Measurements from ENCODE around the gene COPA. TPM values are rescaled to one million over a fixed set of nuclear protein-coding genes. Genes with fewer than 3 reads are reported as not detected.
"Not testable (repeated sequence)": the region's sequence is repeated elsewhere in the genome, so short reads cannot be mapped to it uniquely, and the experiment has no call there.

The COPA gene
- total and polyA plus RNA-seq, 7 experiments from 2014 or later = 101 to 156 (median 118) TPM

GRCh38 chr1:160291248-160292220 is 51.5 kb downstream of the COPA start:
- Mint-ChIP-seq H3K27me3 (no peaks in the 10 kb centered on the region), H3K4me1 (peaks cover 2 to 7% (median 6%) of the 10 kb centered on the region in 7 donors), H3K27ac (peak overlapping the region; percentile 0 to 88 (median 40)), H3K36me3 (peaks cover 18 to 57% (median 28%) of the 10 kb centered on the region in 5 donors), H3K9me3 (no peaks in the 10 kb centered on the region), H3K4me3 (no peak overlapping the region)
- no peaks in the 10 kb centered on the region for H3K9me3 ChIP-seq (ENCODE audit: control insufficient read depth in 2 of 3, low read length in 3 of 3)
- H3K27ac ChIP-seq (ENCODE audit: low read depth, low read length) = no peak overlapping the region
- H3K27me3 ChIP-seq (ENCODE audit: control insufficient read depth in 2 of 2, insufficient read depth in 2 of 2, low read length in 2 of 2) = no peaks in the 10 kb centered on the region
- DNase-seq = peak; percentile 24 to 82 (median 74)
- H3K4me1 ChIP-seq (ENCODE audit: control insufficient read depth in 2 of 2, insufficient read depth in 2 of 2, low read length in 2 of 2) = peaks cover 0 to 3% of the 10 kb centered on the region in 2 donors
- H3K4me3 ChIP-seq (ENCODE audit: low read length) = no peak overlapping the region
- ChIA-PET CTCF (interaction anchor here (0.5 to 3.1 kb wide), 44 partner anchors 10 to 1135 kb away, joined by 3 to 47 read pairs (median 4); partner anchors contain the start of genes CASQ1, DCAF8 and IGSF8), POLR2A (interaction anchor here (0.8 to 4.1 kb wide), 12 partner anchors 8 to 315 kb away, joined by 3 to 33 read pairs (median 4); partner anchors contain the start of genes DCAF8 and IGSF8)
- peak; percentile 98 for ATAC-seq
- intact Hi-C loops (cut with micrococcal nuclease) = loop anchor here (1.0 to 2.0 kb wide), 8 partner anchors 30 to 316 kb away; no protein-coding TSS in a partner anchor
- H3K36me3 ChIP-seq (ENCODE audit: control insufficient read depth in 2 of 3, insufficient read depth in 3 of 3, low read length in 3 of 3) = peaks cover 31 to 73% (median 41%) of the 10 kb centered on the region in 3 experiments

GRCh38 chr1:160287769-160288168 is 55.3 kb downstream of the COPA start:
- not testable (repeated sequence) for H3K9me3 Mint-ChIP-seq; H3K9me3 ChIP-seq (ENCODE audit: control insufficient read depth in 2 of 3, low read length in 3 of 3); DNase-seq; H3K27ac Mint-ChIP-seq; H3K27ac ChIP-seq (ENCODE audit: low read depth, low read length); H3K4me3 ChIP-seq (ENCODE audit: low read length); H3K27me3 ChIP-seq (ENCODE audit: control insufficient read depth in 2 of 2, insufficient read depth in 2 of 2, low read length in 2 of 2); H3K4me3 Mint-ChIP-seq; H3K27me3 Mint-ChIP-seq; ATAC-seq
- POLR2A ChIA-PET = interaction anchor here (0.6 kb wide), 1 partner anchor 14 kb away, joined by 3 read pairs; no protein-coding TSS in a partner anchor
- peaks cover 11 to 19% of the 10 kb centered on the region in 2 donors for H3K4me1 ChIP-seq (ENCODE audit: control insufficient read depth in 2 of 2, insufficient read depth in 2 of 2, low read length in 2 of 2)
- intact Hi-C loops (cut with micrococcal nuclease) = loop anchor here in 1 of 2 donors (5.0 kb wide), 1 partner anchor 80 kb away; the partner anchor contains the start of gene PEA15
- Mint-ChIP-seq H3K36me3 (peaks cover 6 to 29% (median 14%) of the 10 kb centered on the region in 5 donors), H3K4me1 (peaks cover 18 to 40% (median 32%) of the 10 kb centered on the region in 7 donors)
- H3K36me3 ChIP-seq (ENCODE audit: control insufficient read depth in 2 of 3, insufficient read depth in 3 of 3, low read length in 3 of 3) = peaks cover 24 to 49% (median 25%) of the 10 kb centered on the region in 3 experiments
- CTCF ChIA-PET = interaction anchor here (0.9 to 2.6 kb wide), 4 partner anchors 35 to 202 kb away, joined by 3 to 9 read pairs (median 6); no protein-coding TSS in a partner anchor

- CTCF ChIA-PET = interaction anchor here (0.7 to 1.5 kb wide), 2 partner anchors 184 to 292 kb away, joined by 4 to 5 read pairs; no protein-coding TSS in a partner anchor
- peaks cover 13 to 50% (median 18%) of the 10 kb centered on the region in 3 experiments for H3K36me3 ChIP-seq (ENCODE audit: control insufficient read depth in 2 of 3, insufficient read depth in 3 of 3, low read length in 3 of 3)
- POLR2A ChIA-PET = interaction anchor here (0.7 to 6.7 kb wide), 8 partner anchors 10 to 1482 kb away, joined by 3 to 99 read pairs (median 7); partner anchors contain the start of genes DCAF8 and IGSF8
These were observed 57.5 kb downstream of the COPA start for GRCh38 chr1:160285506-160285905.

GRCh38 chr1:160284782-160285344 is 58.2 kb downstream of the COPA start, which contains the start of gene PEX19:
TSS of gene PEX19 (minus strand) at chr1:160285133. CDS start at chr1:160285124, 9 bp downstream.
- no peaks in the 10 kb centered on the region for H3K27me3 Mint-ChIP-seq
- DNase-seq (peak; percentile 85 to 95 (median 92)), ATAC-seq (peak; percentile 100)
- H3K4me1 ChIP-seq (ENCODE audit: control insufficient read depth in 2 of 2, insufficient read depth in 2 of 2, low read length in 2 of 2) = peaks cover 11 to 16% of the 10 kb centered on the region in 2 donors
- ChIA-PET CTCF (interaction anchor here (0.7 to 1.5 kb wide), 2 partner anchors 184 to 293 kb away, joined by 4 to 5 read pairs; no protein-coding TSS in a partner anchor), POLR2A (interaction anchor here (0.7 to 6.7 kb wide), 14 partner anchors 10 to 1482 kb away, joined by 3 to 99 read pairs (median 4); partner anchors contain the start of genes DCAF8 and IGSF8)
- peak within 1 kb of the TSS; percentile 89 for H3K27ac ChIP-seq (ENCODE audit: low read depth, low read length)
- peaks cover 13 to 50% (median 21%) of the 10 kb centered on the region in 3 experiments for H3K36me3 ChIP-seq (ENCODE audit: control insufficient read depth in 2 of 3, insufficient read depth in 3 of 3, low read length in 3 of 3)
- H3K9me3 ChIP-seq (ENCODE audit: control insufficient read depth in 2 of 3, low read length in 3 of 3) = no peaks in the 10 kb centered on the region
- intact Hi-C loops (cut with micrococcal nuclease) = loop anchor here (1.0 to 5.0 kb wide), 4 partner anchors 23 to 186 kb away; partner anchors contain the start of genes COPA (in 2 of the 2), DCAF8 (in 2 of the 2), NCSTN (in 2 of the 2) and PEA15 (in 1 of the 2)
- H3K27me3 ChIP-seq (ENCODE audit: control insufficient read depth in 2 of 2, insufficient read depth in 2 of 2, low read length in 2 of 2) = no peaks in the 10 kb centered on the region
- peaks cover 4 to 30% (median 12%) of the 10 kb centered on the region in 5 donors for H3K36me3 Mint-ChIP-seq
- H3K27ac Mint-ChIP-seq = peak within 1 kb of the TSS; percentile 93 to 99 (median 94)
- H3K4me3 Mint-ChIP-seq = peak within 1 kb of the TSS; percentile 95 to 100 (median 98)
- peaks cover 16 to 41% (median 31%) of the 10 kb centered on the region in 7 donors for H3K4me1 Mint-ChIP-seq
- peaks cover 0 to 5% (median 0%) of the 10 kb centered on the region in 11 donors for H3K9me3 Mint-ChIP-seq
- peak within 1 kb of the TSS; percentile 95 for H3K4me3 ChIP-seq (ENCODE audit: low read length)

More at GRCh38 chr1:160285506-160285905, 57.5 kb downstream of the COPA start:
- Mint-ChIP-seq H3K36me3 (peaks cover 0 to 31% (median 12%) of the 10 kb centered on the region in 5 donors), H3K27me3 (no peaks in the 10 kb centered on the region), H3K9me3 (peaks cover 0 to 5% (median 0%) of the 10 kb centered on the region in 11 donors), H3K27ac (peak overlapping the region in 7 of 9 donors; percentile 29 to 99 (median 94)), H3K4me1 (peaks cover 16 to 37% (median 31%) of the 10 kb centered on the region in 7 donors), H3K4me3 (peak overlapping the region; percentile 53 to 100 (median 98))
- peak overlapping the region; percentile 89 for H3K27ac ChIP-seq (ENCODE audit: low read depth, low read length)
- no peaks in the 10 kb centered on the region for H3K27me3 ChIP-seq (ENCODE audit: control insufficient read depth in 2 of 2, insufficient read depth in 2 of 2, low read length in 2 of 2)
- H3K9me3 ChIP-seq (ENCODE audit: control insufficient read depth in 2 of 3, low read length in 3 of 3) = no peaks in the 10 kb centered on the region
- H3K4me3 ChIP-seq (ENCODE audit: low read length) = peak overlapping the region; percentile 95
- ATAC-seq (no peak), DNase-seq (no peak)
- peaks cover 11 to 16% of the 10 kb centered on the region in 2 donors for H3K4me1 ChIP-seq (ENCODE audit: control insufficient read depth in 2 of 2, insufficient read depth in 2 of 2, low read length in 2 of 2)
- intact Hi-C loops (cut with micrococcal nuclease) = loop anchor here (1.0 to 5.0 kb wide), 4 partner anchors 23 to 186 kb away; partner anchors contain the start of genes COPA (in 2 of the 2), DCAF8 (in 2 of the 2), NCSTN (in 2 of the 2) and PEA15 (in 1 of the 2)

GRCh38 chr1:160284220-160284781 is 58.7 kb downstream of the COPA start:
- no peaks in the 10 kb centered on the region for H3K27me3 Mint-ChIP-seq
- Histone ChIP-seq H3K36me3 (ENCODE audit: control insufficient read depth in 2 of 3, insufficient read depth in 3 of 3, low read length in 3 of 3) (peaks cover 14 to 50% (median 27%) of the 10 kb centered on the region in 3 experiments), H3K4me1 (ENCODE audit: control insufficient read depth in 2 of 2, insufficient read depth in 2 of 2, low read length in 2 of 2) (peaks cover 11 to 16% of the 10 kb centered on the region in 2 donors), H3K9me3 (ENCODE audit: control insufficient read depth in 2 of 3, low read length in 3 of 3) (no peaks in the 10 kb centered on the region), H3K4me3 (ENCODE audit: low read length) (peak overlapping the region; percentile 95), H3K27ac (ENCODE audit: low read depth, low read length) (peak overlapping the region; percentile 89), H3K27me3 (ENCODE audit: control insufficient read depth in 2 of 2, insufficient read depth in 2 of 2, low read length in 2 of 2) (no peaks in the 10 kb centered on the region)
- peak overlapping the region; percentile 95 to 100 (median 98) for H3K4me3 Mint-ChIP-seq
- intact Hi-C loops (cut with micrococcal nuclease) = no loop called here
- H3K4me1 Mint-ChIP-seq = peaks cover 16 to 41% (median 31%) of the 10 kb centered on the region in 7 donors
- no peak for DNase-seq
- ChIA-PET CTCF (interaction anchor here (1.5 kb wide), 1 partner anchor 183 kb away, joined by 4 read pairs; no protein-coding TSS in a partner anchor), POLR2A (interaction anchor here (0.6 to 6.7 kb wide), 15 partner anchors 8 to 197 kb away, joined by 3 to 99 read pairs (median 4); partner anchors contain the start of genes DCAF8 and IGSF8)
- H3K36me3 Mint-ChIP-seq = peaks cover 8 to 31% (median 14%) of the 10 kb centered on the region in 5 donors
- peaks cover 0 to 5% (median 0%) of the 10 kb centered on the region in 11 donors for H3K9me3 Mint-ChIP-seq
- peak overlapping the region; percentile 93 to 99 (median 94) for H3K27ac Mint-ChIP-seq
- peak; percentile 27 for ATAC-seq

All from naive thymus-derived CD4-positive, alpha-beta T cell (primary cell).